GM12874 (cell line): ENCODE data around the gene CITED4.

Experiments used
- CTCF ChIP-seq: IDR thresholded peaks from 2 replicates; pipeline ENCODE4 v1.5.1; 2011; ENCODE audit warnings: low read depth, mild to moderate bottlenecking, control low read depth, low read length, moderate library complexity; ENCODE audit not compliant: insufficient read depth

The CITED4 gene

GRCh38 chr1:40884055-40884795, 22.1 kb upstream of the CITED4 start:
- TF ChIP-seq CTCF: no peak

- no peak for TF ChIP-seq CTCF
Observed at GRCh38 chr1:40880813-40881549, 18.8 kb upstream of the CITED4 start.

GRCh38 chr1:40879482-40880175, 17.5 kb upstream of the CITED4 start:
- no peak for TF ChIP-seq CTCF

GRCh38 chr1:40878906-40879305, 16.7 kb upstream of the CITED4 start:
- no peak for TF ChIP-seq CTCF

- TF ChIP-seq CTCF: no peak
Observed at GRCh38 chr1:40877698-40878097, 15.5 kb upstream of the CITED4 start.

- TF ChIP-seq CTCF: no peak
Observed at GRCh38 chr1:40876891-40877290, 14.7 kb upstream of the CITED4 start.

- no peak for TF ChIP-seq CTCF
Observed at GRCh38 chr1:40876436-40876761, 14.2 kb upstream of the CITED4 start.
